BLaER1 treated with 17β-estradiol and CSF1 and Interleukin-3, amounts not matched to agents 10 nM and 100 nM (cell line): ENCODE data around the gene ASS1.

Source experiments
- H3K27ac ChIP-seq, 11 experiments: shearing (Covaris generic); formaldehyde crosslinking; 2 replicates each; pipeline ENCODE4 v1.8.1; 2022
- H3K27me3 ChIP-seq, 11 experiments: shearing (Covaris generic); formaldehyde crosslinking; 2 replicates each; pipeline ENCODE4 v1.8.1; 2022
- H3K36me3 ChIP-seq, 11 experiments: shearing (Covaris generic); formaldehyde crosslinking; 2 replicates each; pipeline ENCODE4 v1.8.1; 2022
- H3K4me1 ChIP-seq, 10 experiments: shearing (Covaris generic); formaldehyde crosslinking; 2 replicates each; pipeline ENCODE4 v1.8.1; 2022
- H3K4me2 ChIP-seq, 11 experiments: shearing (Covaris generic); formaldehyde crosslinking; 2 replicates each; pipeline ENCODE4 v1.8.1; 2022
- H3K4me3 ChIP-seq, 10 experiments: shearing (Covaris generic); formaldehyde crosslinking; 2 replicates each; pipeline ENCODE4 v1.8.1; 2022
- H3K9ac ChIP-seq, 11 experiments: shearing (Covaris generic); formaldehyde crosslinking; 2 replicates each; pipeline ENCODE4 v1.8.1; 2022
- H3K9me3 ChIP-seq, 11 experiments: shearing (Covaris generic); formaldehyde crosslinking; replicated peaks in 1 of 11; 2 replicates each; pipeline ENCODE4 v1.8.1; 2022
- H4K20me1 ChIP-seq, 11 experiments: shearing (Covaris generic); formaldehyde crosslinking; 2 replicates each; pipeline ENCODE4 v1.8.1; 2022
- Cebpa-rat ChIP-seq, 11 experiments: shearing (Covaris generic); IDR thresholded peaks; 2 replicates each; pipeline ENCODE4 v1.8.1; 2022

ASS1 gene

DNA sequence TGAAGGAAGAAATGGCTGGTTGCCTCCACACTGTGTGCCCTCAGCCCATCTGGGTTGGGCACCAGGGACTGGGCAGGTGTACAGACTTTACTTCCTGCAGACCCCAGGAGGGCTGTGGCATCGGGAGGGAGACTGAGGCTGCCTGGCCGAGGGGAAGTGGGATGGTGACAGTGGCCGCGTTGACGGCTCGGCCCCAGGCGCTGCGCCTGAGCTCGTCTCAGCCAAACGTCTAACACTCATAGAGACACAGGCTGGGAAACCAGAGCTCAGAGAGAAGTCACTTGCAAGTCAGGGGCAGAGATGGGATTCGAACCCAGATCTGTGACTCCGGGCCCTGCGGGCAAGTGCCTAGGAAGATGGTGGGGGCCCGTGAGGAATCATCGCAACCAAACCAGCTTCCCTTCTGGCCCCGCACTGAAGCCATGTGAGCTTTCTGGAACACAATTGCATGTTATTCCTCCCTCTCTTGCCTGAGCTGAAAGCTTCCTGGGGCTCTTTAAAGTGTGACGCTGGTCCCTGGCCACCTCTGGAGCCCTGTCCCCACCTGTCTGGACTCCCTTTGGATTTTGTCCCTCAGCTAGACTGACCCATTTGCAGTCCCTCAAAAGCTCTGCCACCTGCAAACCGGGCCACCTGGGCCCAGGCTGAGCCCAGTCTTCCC lies 81.6 kb downstream of the ASS1 start:
- Histone ChIP-seq H3K27ac (no peak overlapping the region), H3K9me3 (0 out of 22 replicates have a peak, but pooled peaks cover 0 to 5% (median 0%) of the 10 kb centered on the region in 11 experiments), H3K36me3 (no peaks in the 10 kb centered on the region), H3K4me3 (no peak overlapping the region), H3K4me1 (peaks cover 0 to 9% (median 7%) of the 10 kb centered on the region in 10 experiments; a peak in 9 of 20 replicates), H4K20me1 (no peaks in the 10 kb centered on the region), H3K27me3 (no peaks in the 10 kb centered on the region), H3K9ac (no peak overlapping the region), H3K4me2 (no peak overlapping the region)
- no peak for TF ChIP-seq Cebpa-rat (IDR thresholded peaks at IDR 0.05)

GRCh38 chr9:130526854-130527650 lies 82.3 kb downstream of the ASS1 start:
- no peak overlapping the region for H3K27ac ChIP-seq
- TF ChIP-seq Cebpa-rat (IDR thresholded peaks at IDR 0.05): no peak
- no peaks in the 10 kb centered on the region for H3K27me3 ChIP-seq
- H3K9ac ChIP-seq: no peak overlapping the region
- no peaks in the 10 kb centered on the region for H4K20me1 ChIP-seq
- no peaks in the 10 kb centered on the region for H3K36me3 ChIP-seq
- H3K4me1 ChIP-seq: peaks cover 0 to 8% (median 6%) of the 10 kb centered on the region in 10 experiments; a peak in 9 of 20 replicates
- H3K4me2 ChIP-seq: no peak overlapping the region
- no peak overlapping the region for H3K4me3 ChIP-seq
- H3K9me3 ChIP-seq: 0 out of 22 replicates have a peak, but pooled peaks cover 0 to 2% (median 0%) of the 10 kb centered on the region in 11 experiments

- H3K9me3 ChIP-seq: no peaks in the 10 kb centered on the region
- no peaks in the 10 kb centered on the region for H3K36me3 ChIP-seq
- no peak overlapping the region for H3K9ac ChIP-seq
- H3K4me3 ChIP-seq: no peak overlapping the region
- H3K27me3 ChIP-seq: no peaks in the 10 kb centered on the region
- no peaks in the 10 kb centered on the region for H4K20me1 ChIP-seq
- H3K4me1 ChIP-seq: peaks cover 0 to 3% (median 0%) of the 10 kb centered on the region in 10 experiments; a peak in 2 of 20 replicates
- no peak overlapping the region for H3K27ac ChIP-seq
- TF ChIP-seq Cebpa-rat (IDR thresholded peaks at IDR 0.05): no peak
- no peak overlapping the region for H3K4me2 ChIP-seq
These were observed 83.0 kb downstream of the ASS1 start for GRCh38 chr9:130527651-130528310.

GRCh38 chr9:130528674-130529073 lies 83.9 kb downstream of the ASS1 start:
- Histone ChIP-seq H3K4me3 (no peak overlapping the region), H3K36me3 (no peaks in the 10 kb centered on the region), H3K27me3 (no peaks in the 10 kb centered on the region), H3K9ac (no peak overlapping the region), H3K27ac (no peak overlapping the region), H4K20me1 (no peaks in the 10 kb centered on the region), H3K4me2 (no peak overlapping the region), H3K9me3 (no peaks in the 10 kb centered on the region), H3K4me1 (peaks cover 0 to 3% (median 0%) of the 10 kb centered on the region in 10 experiments; a peak in 1 of 20 replicates)
- no peak for TF ChIP-seq Cebpa-rat (IDR thresholded peaks at IDR 0.05)

DNA sequence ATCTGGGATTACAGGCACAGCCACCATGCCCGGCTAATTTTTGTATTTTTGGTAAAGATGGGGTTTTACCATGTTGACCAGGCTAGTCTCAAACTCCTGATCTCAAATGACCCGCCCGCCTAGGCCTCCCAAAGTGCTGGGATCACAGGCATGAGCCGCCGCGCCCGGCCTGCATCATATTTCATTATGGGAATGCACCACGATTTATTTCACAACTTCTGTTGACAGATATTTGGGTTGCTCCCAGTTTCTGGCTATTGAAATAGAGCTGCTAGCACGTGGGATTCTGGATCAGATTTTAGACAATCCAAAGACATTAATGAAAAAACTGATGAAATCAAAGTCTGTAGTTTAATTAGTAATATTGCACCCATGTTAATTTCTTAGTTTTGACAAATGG lies 86.2 kb downstream of the ASS1 start:
- H3K27ac ChIP-seq: no peak overlapping the region
- no peaks in the 10 kb centered on the region for H3K36me3 ChIP-seq
- no peak overlapping the region for H3K9ac ChIP-seq
- peaks cover 8 to 15% (median 12%) of the 10 kb centered on the region in 11 experiments for H3K27me3 ChIP-seq
- H3K9me3 ChIP-seq: no peaks in the 10 kb centered on the region
- H3K4me1 ChIP-seq: peaks cover 0 to 6% (median 0%) of the 10 kb centered on the region in 10 experiments; a peak in 4 of 20 replicates
- no peaks in the 10 kb centered on the region for H4K20me1 ChIP-seq
- TF ChIP-seq Cebpa-rat (IDR thresholded peaks at IDR 0.05): no peak
- H3K4me3 ChIP-seq: no peak overlapping the region
- no peak overlapping the region for H3K4me2 ChIP-seq

DNA sequence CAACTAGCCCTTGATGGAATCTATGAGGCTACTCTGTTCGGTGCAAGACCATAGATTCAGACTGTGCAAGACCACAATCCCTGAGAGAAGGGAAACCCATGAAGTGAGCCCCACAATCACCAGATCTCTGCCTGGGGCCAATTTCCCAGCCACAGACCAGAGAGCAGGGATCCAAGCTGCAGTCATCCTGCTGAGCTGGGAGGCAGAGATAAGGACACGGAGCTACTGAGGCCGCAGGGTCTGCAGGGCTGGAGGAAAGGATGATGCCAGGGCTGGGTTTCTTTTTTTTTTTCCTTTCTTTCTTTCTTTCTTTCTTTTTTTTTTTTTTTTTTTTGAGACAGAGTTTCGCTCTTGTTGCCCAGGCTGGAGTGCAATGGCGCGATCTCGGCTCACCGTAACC lies 86.9 kb downstream of the ASS1 start:
- TF ChIP-seq Cebpa-rat (IDR thresholded peaks at IDR 0.05): no peak
- H3K4me3 ChIP-seq: no peak overlapping the region
- H3K36me3 ChIP-seq: no peaks in the 10 kb centered on the region
- H3K9me3 ChIP-seq: no peaks in the 10 kb centered on the region
- no peaks in the 10 kb centered on the region; a peak in 1 of 22 replicates for H4K20me1 ChIP-seq
- no peak overlapping the region for H3K4me2 ChIP-seq
- no peak overlapping the region for H3K9ac ChIP-seq
- peaks cover 0 to 8% (median under 1%) of the 10 kb centered on the region in 10 experiments; a peak in 8 of 20 replicates for H3K4me1 ChIP-seq
- H3K27ac ChIP-seq: no peak overlapping the region
- H3K27me3 ChIP-seq: peaks cover 15 to 22% (median 19%) of the 10 kb centered on the region in 11 experiments

- no peaks in the 10 kb centered on the region for H3K36me3 ChIP-seq
- no peak overlapping the region for H3K9ac ChIP-seq
- H3K27me3 ChIP-seq: peaks cover 24 to 31% (median 28%) of the 10 kb centered on the region in 11 experiments
- no peaks in the 10 kb centered on the region; a peak in 1 of 22 replicates for H4K20me1 ChIP-seq
- H3K4me3 ChIP-seq: no peak overlapping the region
- H3K4me2 ChIP-seq: no peak overlapping the region
- H3K27ac ChIP-seq: no peak overlapping the region
- peaks cover 0 to 17% (median 9%) of the 10 kb centered on the region in 10 experiments; a peak in 13 of 20 replicates for H3K4me1 ChIP-seq
- no peaks in the 10 kb centered on the region for H3K9me3 ChIP-seq
- TF ChIP-seq Cebpa-rat (IDR thresholded peaks at IDR 0.05): no peak
These were observed 87.8 kb downstream of the ASS1 start for GRCh38 chr9:130532426-130533080.

DNA sequence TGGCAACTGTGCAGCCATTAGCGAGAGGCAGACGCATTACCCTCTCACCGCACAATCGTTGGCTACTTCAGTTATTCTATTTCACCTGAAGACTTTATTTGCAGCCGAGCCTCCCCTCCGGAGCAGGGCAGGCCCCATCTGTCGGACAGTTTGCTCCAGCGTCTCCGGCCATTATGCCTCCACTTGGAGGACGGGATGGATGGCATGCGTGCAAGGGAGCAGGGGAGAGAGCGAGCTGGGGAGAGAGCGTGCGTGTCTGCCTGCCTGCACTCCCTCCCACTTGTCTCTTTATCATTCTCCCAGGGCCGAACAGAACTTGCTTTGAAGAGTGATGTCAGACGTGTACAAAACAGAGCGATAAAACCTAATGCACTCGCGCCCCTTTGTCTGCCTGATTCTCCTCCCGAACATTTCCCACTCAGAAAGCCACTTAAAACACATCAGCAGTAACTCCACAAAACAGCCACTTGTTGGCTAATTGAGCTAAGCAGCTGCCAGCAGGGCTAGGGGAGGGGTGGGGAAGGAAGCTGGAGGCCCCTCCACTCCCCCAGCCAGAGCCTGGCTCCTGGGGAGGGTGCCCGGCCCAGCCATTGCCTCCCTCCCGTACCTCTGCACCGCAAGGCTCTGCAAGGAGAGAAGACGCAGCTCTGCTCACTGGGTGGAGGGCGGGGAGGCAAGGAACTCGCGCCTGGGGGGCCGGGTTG lies 91.2 kb downstream of the ASS1 start:
- Histone ChIP-seq H3K4me3 (no peak overlapping the region), H3K9me3 (no peaks in the 10 kb centered on the region), H3K27me3 (peaks cover 29 to 58% (median 46%) of the 10 kb centered on the region in 11 experiments), H4K20me1 (no peaks in the 10 kb centered on the region; a peak in 2 of 22 replicates), H3K9ac (no peak overlapping the region), H3K4me2 (no peak overlapping the region), H3K36me3 (no peaks in the 10 kb centered on the region), H3K27ac (no peak overlapping the region), H3K4me1 (peaks cover 0 to 49% (median 21%) of the 10 kb centered on the region in 10 experiments; a peak in 13 of 20 replicates)
- TF ChIP-seq Cebpa-rat (IDR thresholded peaks at IDR 0.05): no peak
